ENCODE results near the gene KIAA0232.
"Not testable (repeated sequence)": the region's sequence is repeated elsewhere in the genome, so short reads cannot be mapped to it uniquely, and the experiment has no call there.

Gene KIAA0232

DNA sequence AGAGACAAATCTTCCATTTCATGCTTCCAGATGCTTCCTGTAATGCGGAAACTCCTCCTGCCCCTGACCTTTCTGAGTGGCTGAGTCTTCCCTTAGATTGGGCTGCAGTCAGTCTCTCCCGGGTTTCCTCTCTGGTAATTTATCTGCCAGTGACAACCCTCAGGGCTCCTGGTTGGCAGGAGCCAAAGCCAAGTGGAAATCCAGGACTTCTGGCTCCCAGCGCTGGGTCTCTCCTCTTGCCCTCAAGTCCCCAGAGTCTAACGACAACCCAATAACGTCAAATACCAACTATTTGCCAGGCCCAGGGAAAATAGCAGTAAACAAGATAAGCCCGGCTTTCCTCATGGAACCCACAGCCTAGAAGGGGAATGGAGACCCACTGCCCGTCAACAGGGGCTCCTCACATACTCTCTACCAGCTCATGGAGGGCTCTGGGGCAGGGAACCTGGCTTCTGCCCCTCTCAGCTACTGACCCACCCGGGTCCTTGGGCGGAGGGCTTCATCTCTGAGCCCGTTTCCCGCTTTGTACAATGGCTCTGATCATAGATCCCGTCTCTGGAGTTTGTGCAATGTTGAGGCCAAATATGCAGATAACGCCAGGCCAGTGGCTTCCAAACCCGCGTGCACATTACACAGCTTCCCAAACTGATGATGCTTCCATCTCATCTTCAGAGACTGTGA lies 126.0 kb downstream of the KIAA0232 start:
- Histone ChIP-seq H3K9me3 (no peaks in the 10 kb centered on the region), H3K4me1 (peaks cover 13% of the 10 kb centered on the region), H3K27me3 (no peaks in the 10 kb centered on the region), H3K4me3 (ENCODE audit: low read depth, low read length) (peak overlapping the region; percentile 85), H3K36me3 (no peaks in the 10 kb centered on the region)
- TF ChIP-seq CTCF (IDR thresholded peaks at IDR 0.05; ENCODE audit: low read depth, low read length), result no peak
- peak; percentile 67 for DNase-seq

DNA sequence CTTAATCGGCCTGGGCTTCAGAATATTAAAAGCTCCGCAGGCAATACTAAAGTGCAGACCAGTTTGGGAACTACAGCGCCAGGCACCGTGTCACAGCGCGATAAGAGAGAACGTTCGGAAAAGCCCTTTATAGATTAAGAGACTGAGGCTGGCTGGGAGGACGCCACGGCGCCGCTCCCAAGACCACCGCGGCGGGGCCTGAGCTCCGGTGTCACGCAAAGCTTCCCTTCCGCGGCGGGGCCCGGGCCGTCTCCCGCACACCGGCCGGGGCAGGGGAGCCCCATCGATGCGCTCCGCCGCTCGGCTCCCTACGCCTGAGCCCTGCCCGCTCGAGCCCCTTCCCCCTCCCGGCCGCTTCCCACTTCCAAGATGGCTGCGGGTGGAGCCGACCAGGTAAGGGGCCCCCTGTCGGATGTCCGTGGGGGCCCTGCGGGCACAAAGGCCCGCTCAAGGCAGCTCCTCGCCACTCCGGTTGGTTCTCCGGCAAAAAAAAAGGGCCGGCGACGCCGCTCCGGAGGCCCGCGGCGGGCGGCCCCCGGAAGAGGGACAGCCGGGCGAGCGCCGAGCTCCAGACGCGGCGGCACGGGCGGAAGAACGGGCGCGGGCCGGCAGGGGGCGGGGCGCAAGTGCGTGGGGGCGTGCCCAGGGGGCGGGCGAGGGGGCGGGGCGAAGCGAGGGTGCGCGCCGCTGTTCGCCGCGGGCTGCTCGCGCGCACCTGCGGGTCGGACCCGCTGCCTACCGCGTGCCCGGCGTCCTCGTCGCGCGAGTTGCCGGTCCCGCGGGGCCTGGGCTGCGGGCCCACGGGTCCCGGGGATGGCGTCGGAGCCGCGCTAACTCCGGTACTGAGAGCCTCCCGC lies 126.8 kb downstream of the KIAA0232 start, which contains the start of gene TBC1D14:
Gene TBC1D14 (plus strand): TSS at position 714 of the 857 bp plus-strand sequence. CDS start 13,564 bp downstream, outside the sequence.
- DNase-seq, result peak; percentile 90
- TF ChIP-seq CTCF (IDR thresholded peaks at IDR 0.05; ENCODE audit: low read depth, low read length), result 0 out of 2 replicates have a peak, but pooled peaks have one; percentile 11
- peak within 1 kb of the TSS; percentile 85 for H3K4me3 ChIP-seq (ENCODE audit: low read depth, low read length)
- H3K27me3 ChIP-seq, result no peaks in the 10 kb centered on the region
- H3K4me1 ChIP-seq, result peaks cover 13% of the 10 kb centered on the region
- no peaks in the 10 kb centered on the region for H3K36me3 ChIP-seq
- no peaks in the 10 kb centered on the region for H3K9me3 ChIP-seq

DNA sequence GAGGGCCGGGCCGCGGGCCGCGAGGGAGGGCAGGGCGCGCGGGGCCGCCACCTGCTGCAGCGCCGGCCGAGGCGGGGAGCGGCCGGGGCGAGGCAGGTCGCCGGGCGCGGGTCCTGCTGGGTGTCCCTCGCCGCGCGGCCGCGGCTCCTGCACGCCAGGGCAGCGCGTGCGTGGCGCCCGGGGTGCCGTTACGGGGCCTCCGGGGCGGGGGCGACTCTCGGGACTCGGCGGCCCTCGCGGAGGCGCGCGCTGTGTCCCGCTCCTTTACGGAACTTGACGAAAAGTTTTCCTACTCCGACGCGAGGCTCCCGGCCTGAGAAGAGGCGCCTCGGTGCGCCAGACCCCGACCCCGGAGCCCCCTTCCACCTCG lies 127.4 kb downstream of the KIAA0232 start:
- no peak for DNase-seq
- Histone ChIP-seq H3K27me3 (no peaks in the 10 kb centered on the region), H3K4me1 (peaks cover 13% of the 10 kb centered on the region), H3K4me3 (ENCODE audit: low read depth, low read length) (peak overlapping the region; percentile 85), H3K36me3 (no peaks in the 10 kb centered on the region), H3K9me3 (no peaks in the 10 kb centered on the region)
- TF ChIP-seq CTCF (IDR thresholded peaks at IDR 0.05; ENCODE audit: low read depth, low read length), result no peak

DNA sequence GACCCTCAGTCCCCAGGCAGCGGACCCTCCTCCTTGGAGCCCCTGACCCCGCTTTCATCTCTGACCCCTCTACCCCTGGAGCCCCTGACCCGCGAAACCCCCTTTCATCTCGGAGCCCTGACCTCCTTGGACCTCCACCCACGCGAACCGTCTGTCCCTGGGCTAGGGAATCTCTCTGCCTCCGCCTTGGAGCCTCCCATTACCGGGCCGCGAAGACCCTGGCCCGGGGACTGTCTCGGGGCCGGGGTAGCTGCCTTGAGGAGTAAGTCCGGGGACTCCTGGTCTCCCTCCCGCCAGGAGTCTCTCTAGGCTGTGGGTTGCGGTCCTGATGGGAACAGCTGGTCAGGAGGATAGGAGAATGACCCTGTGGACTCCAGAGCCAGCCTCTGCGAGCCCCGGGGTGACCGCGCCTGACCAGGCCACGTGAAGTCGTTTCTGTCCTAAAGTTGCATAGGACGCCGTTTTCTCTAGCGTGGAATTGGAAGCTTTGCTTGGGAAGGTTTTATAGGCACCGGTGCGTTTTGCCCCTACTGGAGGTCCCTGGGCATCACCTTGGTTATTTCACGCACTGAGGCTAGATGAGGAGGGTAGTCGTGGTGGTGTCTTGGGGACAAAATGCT lies 127.9 kb downstream of the KIAA0232 start:
- DNase-seq, result no peak
- no peaks in the 10 kb centered on the region for H3K27me3 ChIP-seq
- peaks cover 13% of the 10 kb centered on the region for H3K4me1 ChIP-seq
- H3K9me3 ChIP-seq, result no peaks in the 10 kb centered on the region
- no peaks in the 10 kb centered on the region for H3K36me3 ChIP-seq
- peak overlapping the region; percentile 52 for H3K4me3 ChIP-seq (ENCODE audit: low read depth, low read length)
- TF ChIP-seq CTCF (IDR thresholded peaks at IDR 0.05; ENCODE audit: low read depth, low read length), result peak; percentile 22

DNA sequence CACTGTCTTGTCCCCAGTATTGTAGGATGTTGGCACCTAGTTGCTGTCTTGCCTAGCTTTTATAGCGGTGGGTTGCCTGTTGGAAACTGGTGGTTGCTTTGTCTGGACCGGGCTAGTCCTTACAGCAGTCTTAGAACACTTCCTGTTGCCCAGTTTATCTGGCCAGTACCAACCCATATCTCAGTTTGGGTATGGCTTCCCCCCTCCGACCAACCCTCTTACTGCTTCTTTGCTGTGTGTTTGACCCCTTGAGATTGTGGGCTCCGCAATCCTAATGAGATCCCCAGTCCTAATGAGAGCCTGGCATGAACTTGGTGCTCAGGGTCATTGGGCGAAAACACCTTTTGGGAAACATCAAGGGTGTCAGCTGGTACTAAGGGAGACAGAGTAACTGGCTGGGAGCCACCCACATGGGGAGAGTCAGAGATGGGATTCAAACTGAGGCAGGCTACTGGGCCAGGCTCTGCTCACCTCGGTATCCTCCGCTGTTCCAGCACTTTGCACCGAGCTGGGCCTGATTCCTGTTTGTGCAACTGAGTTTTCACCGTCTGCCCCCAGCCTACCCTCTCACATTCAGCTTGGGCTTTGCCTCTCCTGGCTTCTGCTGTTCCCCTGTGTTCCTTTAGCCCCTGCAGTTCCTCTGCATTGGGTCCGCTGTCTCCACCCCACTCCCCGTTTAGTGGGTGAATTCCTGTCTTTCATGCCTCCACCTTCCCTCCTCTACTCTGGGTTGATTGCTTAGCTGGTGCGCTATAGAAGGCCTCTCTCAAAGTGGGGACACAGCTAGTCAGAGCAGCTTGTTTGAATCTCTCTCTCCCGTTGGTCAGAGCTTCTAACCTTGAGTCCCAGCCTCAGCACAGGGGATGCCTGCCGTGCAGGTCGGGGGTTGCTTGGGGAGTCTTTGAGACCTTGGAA lies 128.7 kb downstream of the KIAA0232 start:
- Histone ChIP-seq H3K4me3 (ENCODE audit: low read depth, low read length) (no peak overlapping the region), H3K27me3 (no peaks in the 10 kb centered on the region), H3K4me1 (peaks cover 16% of the 10 kb centered on the region), H3K9me3 (no peaks in the 10 kb centered on the region), H3K36me3 (no peaks in the 10 kb centered on the region)
- no peak for DNase-seq
- TF ChIP-seq CTCF (IDR thresholded peaks at IDR 0.05; ENCODE audit: low read depth, low read length), result no peak

- H3K4me1 ChIP-seq, result peaks cover 23% of the 10 kb centered on the region
- not testable (repeated sequence) for H3K4me3 ChIP-seq (ENCODE audit: low read depth, low read length); H3K36me3 ChIP-seq; H3K27me3 ChIP-seq; H3K9me3 ChIP-seq; DNase-seq
These were observed 129.4 kb downstream of the KIAA0232 start for GRCh38 chr4:6911917-6912316.
